ENCODE results near the gene CEACAM1.

- TF ChIP-seq CTCF (IDR thresholded peaks at IDR 0.05) (no peak), POLR2A (IDR thresholded peaks at IDR 0.05) (no peak)
These were observed 11.5 kb downstream of the CEACAM1 start for GRCh38 chr19:42516771-42517170.
